Heart right ventricle (tissue), 16 donors: ENCODE results near the gene SCP2. TPM values are rescaled to one million over a fixed set of nuclear protein-coding genes. Genes with fewer than 3 reads are reported as not detected.
A peak's percentile ranks its signal among the peaks of the same experiment; 100 is the strongest.

Source experiments
- ATAC-seq, 8 donors: fragments of 200-7000 bp; cut with Tn5 transposase; one replicate each; pipeline ENCODE4 v1.9.1; 2020; ENCODE audit warnings: mild to moderate bottlenecking in 8 of 8, moderate library complexity in 8 of 8, moderate number of reproducible peaks in 1 of 8
- DNase-seq, 2 donors: peaks; one replicate each; pipeline ENCODE4 v3.0.0-alpha.2; 2020
- H3K27ac ChIP-seq, 10 donors: fragments of 200-600 bp; sonication (generic) in 2 of 10; one replicate each; pipeline versions ENCODE4 v1.5.0 to v1.8.0; 2020 to 2022; ENCODE audit warnings: mild to moderate bottlenecking in 3 of 10
- H3K27me3 ChIP-seq, 7 donors: fragments of 200-600 bp; one replicate each; pipeline ENCODE4 v1.8.0; 2021 to 2022; ENCODE audit warnings: mild to moderate bottlenecking in 2 of 7
- H3K36me3 ChIP-seq, 9 donors: fragments of 200-600 bp; sonication (generic) in 1 of 9; one replicate each; pipeline versions ENCODE4 v1.5.0 to v1.8.0; 2020 to 2022; ENCODE audit warnings: mild to moderate bottlenecking in 2 of 9
- H3K4me1 ChIP-seq, 9 donors: fragments of 200-600 bp; sonication (generic) in 1 of 9; one replicate each; pipeline versions ENCODE4 v1.5.0 to v1.8.0; 2020 to 2022; ENCODE audit warnings: mild to moderate bottlenecking in 4 of 9
- H3K4me3 ChIP-seq, 10 donors: fragments of 200-600 bp; sonication (generic) in 2 of 10; one replicate each; pipeline versions ENCODE4 v1.5.0 to v1.8.0; 2020 to 2022; ENCODE audit warnings: mild to moderate bottlenecking in 7 of 10, moderate library complexity in 2 of 10
- H3K9me3 ChIP-seq, 11 donors: fragments of 200-600 bp in 10 of 11; sonication (generic) in 2 of 11; one replicate each; pipeline versions ENCODE4 v1.5.0 to v1.8.0; 2013 to 2022; ENCODE audit warnings: mild to moderate bottlenecking in 2 of 11, control low read depth in 1 of 11, moderate library complexity in 1 of 11
- CTCF ChIP-seq, 9 donors: fragments of 200-600 bp; sonication (generic) in 2 of 9; IDR thresholded peaks; one replicate each; pipeline versions ENCODE4 v1.5.0 to v1.8.0; 2021 to 2022; ENCODE audit warnings: antibody characterized with exemption in 9 of 9, mild to moderate bottlenecking in 5 of 9, moderate library complexity in 1 of 9
- WGBS, 2 donors: extraction: QIAGEN DNeasy Blood & Tissue Kit; methylation state at CpG; one replicate each; pipeline ENCODE4 v1.1.7; 2013; ENCODE audit warnings: inconsistent platforms in 1 of 2; 5-methylcytosine and 5-hydroxymethylcytosine counted together
- intact Hi-C, 10 donors: fragments of 100-400 bp; cut with DNase I; formaldehyde crosslinking; loops; one replicate each; pipeline versions ENCODE4 v1.11.1 to v1.14.2; 2022
- polyA plus RNA-seq, 2 donors: library from polyadenylated mRNA; stranded (reverse); fragments of 200-250 nt; gene quantifications; one replicate each; pipeline ENCODE4 v1.2.3, GENCODE V29; 2013
- total RNA-seq, 10 donors: library from RNA; stranded (reverse); fragmentation: NEBNext Ultra II Directional in 3 of 10; extraction: Animal tissue kit (Norgen Biotek cat#: 25700) in 3 of 10; gene quantifications; one replicate each; pipeline versions ENCODE4 v1.2.1 to v1.2.4, GENCODE V29; 2021 to 2023
- donor health status: Arrhythmogenic right ventricular cardiomyopathy.
- donor health status: ischemic (EF 13 %, LVEDD 7.1; RV severe dilation, severe dysfunction).
- donor health status: healthy with polysubstance abuse.
- donor health status: DM: no; HTN: yes; CAD: no.
- donor health status: DM: no; HTN: no; CAD: no.
- donor health status: ischemic (EF 25% LVEDD 6.9; RV normal size, moderate dysfunction).
- donor health status: ischemic (EF 25% LVEDD 5.7; RV mildly dilated, moderate dysfunction).
- donor health status: healthy.
- donor health status: DM: yes; HTN: yes; CAD: no.
- donor health status: Ischemic cardiomyopathy.
- donor health status: ischemic (EF 35%, LVEDD 5.7; RV mildly dilated, moderate dysfunction).
- donor health status: nonischemic (EF 11% LVEDD 7.7; RV severe dilation, severe dysfunction).
- donor health status: DM: yes; HTN: yes; CAD: no.
- donor health status: PGD.
- donor health status: ischemic (EF 29% LVEDD 5.4; RV normal size, mild dysfunction).
- donor health status: nonischemic (EF 23%, LVEDD 6.1; RV moderate dilation, normal function).

SCP2 gene
- total and polyA plus RNA-seq, 12 donors, result 82.3 to 149 (median 126) TPM

GRCh38 chr1:52907068-52907811, 19.8 kb upstream of the SCP2 start:
- intact Hi-C loops, result loop anchor here in 2 of 10 donors (10.0 kb wide), 1 partner anchor 278 kb away; no protein-coding TSS in a partner anchor
- Histone ChIP-seq H3K27me3 (no peaks in the 10 kb centered on the region), H3K9me3 (no peaks in the 10 kb centered on the region), H3K4me3 (no peak overlapping the region), H3K36me3 (peaks cover 0 to 27% (median 0%) of the 10 kb centered on the region in 9 donors), H3K4me1 (peaks cover 5 to 29% (median 18%) of the 10 kb centered on the region in 9 donors), H3K27ac (peak overlapping the region in 1 of 10 donors; percentile 78)
- TF ChIP-seq CTCF (IDR thresholded peaks at IDR 0.05), result no peak
- ATAC-seq (no peak), DNase-seq (no peak)
- 79% methylated on average over 9 of the region's 9 CpGs for WGBS, 2 donors

- peaks cover 5 to 29% (median 18%) of the 10 kb centered on the region in 9 donors for H3K4me1 ChIP-seq
- ATAC-seq (no peak), DNase-seq (no peak)
- peaks cover 0 to 31% (median 0%) of the 10 kb centered on the region in 9 donors for H3K36me3 ChIP-seq
- WGBS, 2 donors, result 82 to 85% methylated on average over 10 of the region's 10 CpGs
- no peak for TF ChIP-seq CTCF (IDR thresholded peaks at IDR 0.05)
- intact Hi-C loops, result loop anchor here in 2 of 10 donors (10.0 kb wide), 1 partner anchor 277 kb away; no protein-coding TSS in a partner anchor
- H3K9me3 ChIP-seq, result no peaks in the 10 kb centered on the region
- H3K4me3 ChIP-seq, result no peak overlapping the region
- H3K27ac ChIP-seq, result no peak overlapping the region
- H3K27me3 ChIP-seq, result no peaks in the 10 kb centered on the region
Measured at GRCh38 chr1:52907812-52908153, 19.3 kb upstream of the SCP2 start.

GRCh38 chr1:52911541-52911940, 15.5 kb upstream of the SCP2 start:
- intact Hi-C loops, result loop anchor here in 5 of 10 donors (10.0 kb wide), 3 partner anchors 53 to 273 kb away; no protein-coding TSS in a partner anchor
- 93 to 94% methylated on average over 10 of the region's 10 CpGs for WGBS, 2 donors
- DNase-seq, result no peak
- no peak for ATAC-seq
- H3K9me3 ChIP-seq, result no peaks in the 10 kb centered on the region
- no peaks in the 10 kb centered on the region for H3K27me3 ChIP-seq
- TF ChIP-seq CTCF (IDR thresholded peaks at IDR 0.05), result no peak
- peaks cover 0 to 38% (median 0%) of the 10 kb centered on the region in 9 donors for H3K36me3 ChIP-seq
- no peak overlapping the region for H3K4me3 ChIP-seq
- H3K4me1 ChIP-seq, result peaks cover 0 to 26% (median 14%) of the 10 kb centered on the region in 9 donors
- H3K27ac ChIP-seq, result no peak overlapping the region

GRCh38 chr1:52913014-52913413, 14.1 kb upstream of the SCP2 start:
- ATAC-seq (no peak), DNase-seq (no peak)
- no peaks in the 10 kb centered on the region for H3K9me3 ChIP-seq
- peaks cover 0 to 38% (median 0%) of the 10 kb centered on the region in 9 donors for H3K36me3 ChIP-seq
- H3K27ac ChIP-seq, result no peak overlapping the region
- H3K4me1 ChIP-seq, result peaks cover 0 to 32% (median 12%) of the 10 kb centered on the region in 9 donors
- H3K27me3 ChIP-seq, result no peaks in the 10 kb centered on the region
- TF ChIP-seq CTCF (IDR thresholded peaks at IDR 0.05), result no peak
- WGBS, 2 donors, result 86 to 94% methylated on average over 3 of the region's 3 CpGs
- H3K4me3 ChIP-seq, result no peak overlapping the region
- intact Hi-C loops, result loop anchor here in 5 of 10 donors (10.0 kb wide), 3 partner anchors 52 to 272 kb away; no protein-coding TSS in a partner anchor
